ENCODE data around the gene SH3PXD2B.

The SH3PXD2B gene

GRCh38 chr5:172452398-172453205 is 1.7 kb downstream of the SH3PXD2B start:
- DNase-seq = no peak

- no peak for DNase-seq
These were observed 2.5 kb downstream of the SH3PXD2B start for GRCh38 chr5:172451771-172452197.

DNA sequence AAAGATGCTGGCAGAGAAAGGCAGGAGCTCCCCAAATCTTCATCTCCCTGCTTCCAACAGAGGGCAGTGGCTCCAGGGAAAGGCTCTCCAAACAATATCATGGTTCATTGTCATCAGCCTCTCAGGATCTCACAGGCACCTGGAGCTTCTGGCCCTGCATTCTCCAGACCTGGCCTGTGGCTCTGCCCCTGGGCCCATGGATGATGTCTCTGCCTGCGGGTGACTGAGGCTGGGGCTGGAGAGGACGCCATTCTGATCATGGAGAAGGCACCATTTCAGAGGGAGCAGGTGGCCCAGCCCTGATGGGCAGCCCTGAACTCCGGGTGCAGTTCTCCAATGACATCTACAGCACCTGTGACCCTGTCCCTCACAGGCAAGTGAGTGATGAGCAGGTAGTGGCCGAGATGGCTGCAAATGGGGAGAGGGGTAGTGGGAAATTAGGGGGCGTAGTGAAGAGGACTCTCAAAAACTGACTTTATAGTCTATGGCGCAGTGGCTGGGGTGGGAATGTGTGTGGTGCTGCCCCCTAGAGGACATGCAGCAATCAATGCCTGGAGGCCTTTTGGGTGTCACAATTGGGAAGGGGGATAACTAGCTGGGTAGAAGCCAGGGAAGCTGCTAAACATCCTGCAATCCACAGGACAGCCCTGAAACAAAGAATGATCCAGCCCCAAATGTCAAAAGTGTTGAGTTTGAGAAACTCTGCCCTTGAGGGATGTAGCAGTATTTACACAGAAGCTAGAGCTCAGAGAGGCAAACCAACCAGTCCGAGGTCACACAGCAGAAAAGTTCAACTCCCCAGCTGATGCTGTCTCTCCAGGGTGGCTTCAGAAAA is 3.2 kb downstream of the SH3PXD2B start:
- no peak for DNase-seq

GRCh38 chr5:172450453-172450852 is 3.9 kb downstream of the SH3PXD2B start:
- DNase-seq = no peak

DNA sequence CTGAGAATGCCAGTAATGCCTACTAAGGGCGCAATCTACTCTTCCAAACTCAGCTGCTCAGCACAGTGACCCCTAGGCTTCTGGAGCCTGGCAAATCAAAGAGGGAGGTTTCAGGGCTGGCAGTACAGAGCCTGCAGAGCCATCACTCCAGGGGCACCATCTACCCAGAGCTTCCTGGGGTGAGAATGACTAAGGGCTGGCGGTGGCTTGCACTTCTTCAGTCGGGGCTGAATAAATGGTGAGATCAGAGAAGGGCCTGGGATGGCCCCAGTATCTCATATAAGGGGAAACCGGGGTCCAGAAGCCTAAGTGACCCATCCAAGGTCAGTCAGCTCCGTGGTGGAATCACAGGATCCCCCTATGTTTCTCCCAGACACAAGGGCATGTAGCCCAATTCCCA is 5.3 kb downstream of the SH3PXD2B start:
- no peak for DNase-seq

DNA sequence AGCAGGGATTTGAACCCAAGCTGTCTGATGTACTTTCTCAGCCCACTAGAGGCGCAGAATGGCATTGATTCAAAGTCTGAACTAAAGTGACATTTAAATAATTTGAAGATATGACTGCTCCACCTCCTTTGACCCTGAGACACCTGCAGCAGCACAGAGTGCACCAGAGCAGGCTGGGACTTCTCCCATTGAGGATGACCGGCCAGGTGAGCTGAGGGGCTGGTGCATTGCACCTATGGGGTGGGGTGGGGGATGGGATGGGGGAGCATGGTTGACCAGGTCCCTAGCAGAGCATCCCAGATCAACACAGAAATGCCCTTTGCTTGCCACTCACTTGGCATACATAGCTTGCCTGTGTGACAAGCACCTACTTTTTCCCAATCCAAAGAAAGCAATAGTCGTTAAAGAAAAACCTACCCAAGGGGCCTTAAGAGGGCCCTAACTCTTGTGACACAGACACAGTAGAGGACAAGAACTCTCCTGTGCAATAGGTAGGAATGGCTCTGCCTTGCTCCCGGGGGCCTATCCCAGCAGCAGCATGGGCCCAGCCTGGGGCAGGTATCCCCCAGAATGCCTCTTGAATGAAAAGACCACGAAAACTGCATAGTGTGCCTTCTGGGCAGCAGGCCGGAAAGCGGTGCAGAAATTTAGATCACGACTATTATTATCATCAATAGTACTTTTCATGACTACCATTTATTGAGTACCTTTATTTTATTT is 6.5 kb downstream of the SH3PXD2B start:
- no peak for DNase-seq

DNA sequence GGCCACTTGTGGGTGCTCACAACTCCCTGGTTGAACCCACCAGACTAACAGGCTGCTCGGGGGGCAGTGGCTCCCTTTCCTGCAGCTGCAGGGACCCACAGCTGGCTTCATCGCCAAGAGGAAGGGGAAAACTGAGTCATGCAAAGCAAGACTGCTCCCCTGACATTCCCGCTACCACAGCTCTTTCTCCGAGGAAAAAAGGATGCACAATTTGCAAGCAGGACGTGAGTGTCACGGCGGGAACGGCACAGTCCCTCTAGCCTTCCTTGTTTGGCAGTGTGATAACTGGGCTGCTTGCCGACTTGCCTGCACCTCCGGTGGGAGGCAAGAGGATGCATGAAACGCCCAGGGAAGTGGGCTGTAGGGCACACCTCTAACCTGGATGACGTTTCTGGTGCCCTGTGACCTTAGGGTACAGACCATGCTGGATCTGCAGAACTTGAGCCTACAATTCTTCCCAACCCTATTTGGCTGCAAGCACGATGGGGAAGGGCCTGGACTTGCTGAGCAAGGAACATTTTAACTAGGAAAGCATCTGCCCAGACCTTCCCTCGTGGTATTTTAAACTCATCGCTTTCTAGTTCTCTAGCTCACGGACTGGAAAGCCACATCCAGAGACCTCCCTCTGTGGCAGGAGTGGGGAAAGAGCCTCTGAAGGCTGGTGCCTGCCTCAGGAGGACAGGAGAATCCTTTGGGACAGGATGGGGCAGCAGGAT is 7.8 kb downstream of the SH3PXD2B start:
- no peak for DNase-seq

GRCh38 chr5:172445866-172446265 is 8.5 kb downstream of the SH3PXD2B start:
- no peak for DNase-seq

DNA sequence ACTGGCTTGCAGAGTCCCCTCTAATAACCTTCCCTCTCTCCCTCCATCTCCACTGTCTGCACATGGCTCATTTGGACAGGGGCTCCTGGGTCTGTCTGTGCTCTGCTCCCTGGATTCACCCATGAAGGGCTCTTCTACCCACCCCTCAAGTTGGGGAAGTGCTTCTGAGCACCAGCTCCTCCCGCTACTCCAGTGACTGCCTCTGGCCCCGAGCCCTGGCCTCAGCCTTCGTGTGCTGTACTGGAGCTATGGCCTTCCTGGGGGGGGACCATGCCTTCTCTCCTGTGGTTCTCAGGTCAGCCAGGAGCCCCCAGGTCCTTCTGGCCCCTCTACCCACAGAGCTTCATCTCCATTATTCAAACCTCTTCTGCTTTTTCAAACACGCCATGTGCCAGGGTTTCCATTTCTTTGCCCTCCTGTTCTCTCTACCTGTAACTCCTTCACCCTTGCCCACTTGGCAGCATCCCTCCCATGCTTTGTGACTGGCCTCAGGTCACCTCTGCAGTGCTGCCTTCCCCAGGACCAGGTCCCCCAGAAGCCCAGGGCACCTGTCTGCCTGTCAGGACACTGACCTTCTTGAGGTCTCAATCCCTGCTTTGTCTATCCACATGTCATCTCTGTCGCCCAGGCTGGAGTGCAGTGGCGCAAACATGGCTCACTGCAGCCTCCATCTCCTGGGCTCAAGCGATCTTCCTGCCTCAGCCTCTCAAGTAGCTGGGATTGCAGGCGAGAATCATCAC is 9.5 kb downstream of the SH3PXD2B start:
- DNase-seq = no peak

DNA sequence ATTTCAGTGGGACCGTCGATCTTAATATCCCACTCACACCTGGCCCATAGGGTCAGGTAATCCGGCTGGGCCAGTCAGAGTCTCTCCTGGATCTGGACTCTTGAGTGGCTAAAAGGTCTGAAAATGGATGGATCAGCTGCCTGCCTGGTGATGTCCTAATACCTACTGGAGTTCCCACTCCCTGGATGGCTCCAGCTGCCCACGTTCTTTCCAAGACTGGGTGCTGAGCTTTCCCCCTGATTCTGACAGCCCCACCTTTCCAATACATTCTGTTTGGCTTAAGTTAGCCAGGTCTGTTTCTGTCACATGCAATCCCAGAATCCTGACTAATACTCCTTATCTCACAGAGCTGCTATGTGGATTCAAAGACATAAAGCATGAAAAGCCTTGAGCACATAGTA is 10.2 kb downstream of the SH3PXD2B start:
- DNase-seq = no peak

GRCh38 chr5:172443441-172444109 is 10.8 kb downstream of the SH3PXD2B start:
- DNase-seq = peak; percentile 9 to 39

- DNase-seq = no peak
These were observed 11.7 kb downstream of the SH3PXD2B start for GRCh38 chr5:172442592-172442991.

DNA sequence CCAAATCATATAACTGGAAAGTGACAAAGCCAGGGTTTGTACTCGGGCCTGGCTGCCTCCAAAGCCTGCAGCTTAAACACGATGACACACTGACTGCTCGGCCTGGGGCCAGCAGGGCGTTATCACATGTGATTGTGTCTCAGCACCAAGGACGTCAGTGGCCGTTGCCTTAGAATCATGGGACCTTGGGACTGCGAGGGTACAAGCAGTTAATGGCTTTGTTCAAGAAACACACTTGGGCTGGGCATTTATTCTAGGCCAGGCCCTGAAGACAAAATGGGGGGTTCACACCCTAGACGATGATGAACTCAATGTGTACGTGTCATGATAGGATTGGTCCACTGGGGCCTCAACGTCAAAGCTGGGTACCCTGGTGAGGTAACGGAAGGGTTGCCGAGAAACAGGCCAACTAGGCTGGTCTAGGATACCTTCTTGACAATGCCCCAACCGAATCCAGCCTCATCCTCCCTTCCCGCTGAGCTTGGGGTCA is 13.0 kb downstream of the SH3PXD2B start:
- DNase-seq = no peak

GRCh38 chr5:172440486-172440885 is 13.8 kb downstream of the SH3PXD2B start:
- no peak for DNase-seq

GRCh38 chr5:172439785-172440477 is 14.4 kb downstream of the SH3PXD2B start:
- DNase-seq = no peak

DNA sequence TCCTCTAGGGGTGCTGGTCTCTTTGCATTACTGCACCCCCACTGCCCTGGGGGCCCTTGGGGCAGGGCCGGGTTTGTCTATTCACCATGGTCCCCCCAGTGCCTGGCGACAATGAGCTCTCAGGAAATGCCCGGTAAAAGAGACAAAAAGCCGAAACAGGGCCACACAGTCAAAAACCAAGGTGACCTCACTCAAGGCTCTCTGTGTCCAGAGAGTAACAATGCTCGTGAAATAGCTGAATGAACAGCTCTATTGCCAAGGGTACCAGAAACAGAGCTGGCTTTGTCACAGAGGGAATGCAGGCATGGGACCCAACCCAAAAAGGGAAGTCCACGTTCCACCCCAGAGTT is 16.0 kb downstream of the SH3PXD2B start:
- no peak for DNase-seq

DNA sequence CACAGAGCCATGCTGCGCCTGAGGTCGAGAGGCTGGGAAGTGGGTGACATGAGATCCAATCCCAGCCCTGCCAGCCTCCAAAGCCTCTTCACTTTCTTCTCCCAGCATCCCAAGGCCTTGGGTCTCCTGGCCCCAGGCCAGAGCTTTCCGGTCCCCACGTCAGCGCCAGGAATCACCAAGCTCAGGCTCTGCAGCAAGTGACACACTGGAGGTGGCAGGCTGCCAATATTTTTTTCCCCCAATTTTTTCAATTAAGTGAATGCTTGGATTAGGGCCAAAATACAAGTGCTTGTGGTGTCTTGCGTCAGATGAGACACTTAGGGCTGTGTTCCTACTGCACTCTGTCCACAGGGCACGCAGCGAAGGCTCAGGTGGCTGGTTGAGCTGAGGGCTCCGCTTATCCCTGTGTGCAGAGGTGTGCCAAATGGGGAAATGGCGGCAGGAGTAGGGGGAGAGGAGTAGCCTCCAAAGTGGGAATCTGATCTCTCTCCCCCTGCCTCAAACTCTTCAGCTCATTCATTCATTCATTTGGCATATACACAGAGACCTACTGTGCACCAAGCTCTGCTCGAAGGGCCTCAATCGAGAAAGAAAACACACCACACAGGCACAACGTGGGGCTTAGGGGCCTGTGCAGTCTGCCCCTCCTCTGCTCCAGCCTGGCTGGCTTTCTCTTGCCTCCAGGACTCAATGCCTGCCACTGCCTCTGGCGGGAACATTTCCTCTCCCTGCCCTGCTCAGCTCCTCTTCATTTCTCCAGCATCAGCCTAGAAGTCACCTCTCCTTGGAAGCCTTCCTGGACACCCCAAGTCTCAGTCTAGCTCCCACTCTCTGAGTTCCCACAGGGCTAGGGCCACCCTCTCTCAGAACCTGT is 16.6 kb downstream of the SH3PXD2B start:
- DNase-seq = no peak

- DNase-seq = no peak
These were observed 17.4 kb downstream of the SH3PXD2B start for GRCh38 chr5:172436879-172437369.

DNA sequence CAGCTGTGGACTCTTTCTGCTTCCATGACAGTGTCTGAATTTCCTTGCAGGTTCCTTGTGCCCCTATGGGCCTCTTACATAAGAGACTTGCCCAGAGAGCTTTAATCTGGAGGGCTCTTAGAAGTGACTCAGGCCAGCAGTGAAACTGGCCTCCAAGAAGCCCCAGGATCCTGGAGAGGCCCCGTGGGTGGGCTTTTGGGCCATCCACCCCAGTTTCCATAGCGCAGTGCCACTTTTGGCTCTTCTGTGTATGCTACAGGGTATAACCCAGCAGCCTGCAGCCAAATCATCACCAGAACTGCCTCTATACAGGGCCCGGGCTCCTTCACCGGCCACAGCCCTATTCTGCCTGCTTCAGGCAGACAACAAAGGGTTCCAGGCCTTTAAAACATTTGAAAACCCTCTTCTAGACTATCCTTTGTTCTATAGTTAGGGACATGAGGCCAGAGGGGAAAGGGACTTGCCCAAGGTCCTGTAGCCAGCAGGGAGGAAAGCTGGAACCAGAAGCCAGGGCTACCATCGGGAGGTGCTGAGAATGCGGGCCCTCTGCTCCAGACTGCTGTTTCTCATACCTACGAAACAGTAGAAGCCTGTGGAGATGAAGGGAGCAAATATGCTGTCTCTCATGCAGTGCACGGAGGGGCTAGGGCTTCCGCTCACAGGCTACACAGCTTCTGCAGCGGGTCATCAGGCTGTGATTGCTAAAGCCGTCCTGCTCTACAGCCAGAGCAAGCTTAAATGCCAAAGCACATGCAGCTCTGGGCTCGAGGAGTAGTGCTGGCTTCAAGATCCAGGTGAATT is 18.0 kb downstream of the SH3PXD2B start:
- DNase-seq = no peak

Data from bone marrow (tissue), 2 donors.